CD14-positive monocyte (primary cell): ENCODE data around the gene RELN. TPM values are rescaled to one million over a fixed set of nuclear protein-coding genes. Genes with fewer than 3 reads are reported as not detected.

Experiments used
- DNase-seq, 3 donors: peaks; one replicate each; pipeline ENCODE4 v3.0.0-alpha.2; 2011 to 2022
- H2AFZ ChIP-seq: 2 replicates; pipeline ENCODE4 v1.6.0; 2012; ENCODE audit warnings: mild to moderate bottlenecking, low read depth, low read length, inconsistent platforms; ENCODE audit not compliant: insufficient read depth, poor library complexity, severe bottlenecking
- H3K27ac ChIP-seq, 2 donors: 1 replicate in 1 of 2; 2 replicates in 1 of 2; pipeline ENCODE4 v1.5.1; 2012 to 2013; ENCODE audit warnings: low read length in 2 of 2, control low read depth in 1 of 2, inconsistent platforms in 1 of 2, low read depth in 1 of 2, mild to moderate bottlenecking in 1 of 2
- H3K27me3 ChIP-seq, 2 donors: one replicate each; pipeline versions ENCODE4 v1.6.0 to v1.6.1; 2011 to 2013; ENCODE audit warnings: low read length in 2 of 2; ENCODE audit not compliant: control insufficient read depth in 2 of 2, insufficient read depth in 2 of 2
- H3K36me3 ChIP-seq, 2 donors: replicated peaks in 1 of 2; 1 replicate in 1 of 2; 2 replicates in 1 of 2; pipeline versions ENCODE4 v1.5.1 to v1.6.1; 2012 to 2013; ENCODE audit warnings: low read length in 2 of 2, control low read depth in 1 of 2, inconsistent platforms in 1 of 2, mild to moderate bottlenecking in 1 of 2; ENCODE audit not compliant: insufficient read depth in 2 of 2, control insufficient read depth in 1 of 2
- H3K4me1 ChIP-seq, 2 donors: 1 replicate in 1 of 2; 2 replicates in 1 of 2; pipeline versions ENCODE4 v1.5.1 to v1.6.1; 2012 to 2013; ENCODE audit warnings: low read length in 2 of 2, control low read depth in 1 of 2, inconsistent platforms in 1 of 2, mild to moderate bottlenecking in 1 of 2, moderate library complexity in 1 of 2; ENCODE audit not compliant: insufficient read depth in 2 of 2, control insufficient read depth in 1 of 2
- H3K4me2 ChIP-seq: replicated peaks from 2 replicates; pipeline ENCODE3; 2012; ENCODE audit warnings: low read length, moderate library complexity, mild to moderate bottlenecking; ENCODE audit not compliant: poor library complexity, severe bottlenecking; ENCODE audit errors: extremely low read depth
- H3K4me3 ChIP-seq, 3 experiments: fragments of 200-600 bp in 1 of 3; sonication (generic) in 1 of 3; replicated peaks in 1 of 3; 1 replicate in 2 of 3; 2 replicates in 1 of 3; pipeline ENCODE4 v1.5.1; 2011 to 2013; ENCODE audit warnings: low read length in 3 of 3, mild to moderate bottlenecking in 3 of 3, control low read depth in 2 of 3, low read depth in 2 of 3, inconsistent platforms in 1 of 3, moderate library complexity in 1 of 3
- H3K79me2 ChIP-seq: 2 replicates; pipeline ENCODE4 v1.6.0; 2012; ENCODE audit warnings: mild to moderate bottlenecking, control low read depth, inconsistent platforms, low read length, moderate library complexity; ENCODE audit not compliant: insufficient read depth
- H3K9ac ChIP-seq: 2 replicates; pipeline ENCODE4 v1.6.0; 2017; ENCODE audit warnings: low read length, mild to moderate bottlenecking; ENCODE audit not compliant: insufficient read depth, poor library complexity, severe bottlenecking
- H3K9me3 ChIP-seq, 2 donors: replicated peaks in 1 of 2; 1 replicate in 1 of 2; 2 replicates in 1 of 2; pipeline versions ENCODE4 v1.5.1 to v1.6.1; 2012 to 2013; ENCODE audit warnings: low read length in 2 of 2, control low read depth in 1 of 2; ENCODE audit not compliant: control insufficient read depth in 1 of 2, insufficient read depth in 1 of 2
- H4K20me1 ChIP-seq: 2 replicates; pipeline ENCODE4 v1.6.0; 2012; ENCODE audit warnings: mild to moderate bottlenecking, low read length, control low read depth, moderate library complexity; ENCODE audit not compliant: insufficient read depth
- H3K27ac Mint-ChIP-seq, 7 donors: one replicate each; pipeline ENCODE4 v1.8.0; 2020; ENCODE audit warnings: mild to moderate bottlenecking in 7 of 7, mixed read lengths in 7 of 7, moderate library complexity in 6 of 7, inconsistent platforms in 2 of 7
- H3K27me3 Mint-ChIP-seq, 3 donors: one replicate each; pipeline ENCODE4 v1.8.0; 2021 to 2022; ENCODE audit warnings: low read depth in 3 of 3, mild to moderate bottlenecking in 3 of 3, mixed read lengths in 3 of 3, moderate library complexity in 3 of 3, inconsistent platforms in 1 of 3
- H3K36me3 Mint-ChIP-seq, 2 donors: one replicate each; pipeline ENCODE4 v1.8.0; 2020; ENCODE audit warnings: mixed read lengths in 2 of 2, inconsistent platforms in 1 of 2, mild to moderate bottlenecking in 1 of 2
- H3K4me1 Mint-ChIP-seq: one replicate; pipeline ENCODE4 v1.8.0; 2020; ENCODE audit warnings: mild to moderate bottlenecking, mixed read lengths
- H3K4me3 Mint-ChIP-seq, 2 donors: one replicate each; pipeline ENCODE4 v1.8.0; 2020; ENCODE audit warnings: mild to moderate bottlenecking in 2 of 2, mixed read lengths in 2 of 2, moderate library complexity in 1 of 2
- H3K9me3 Mint-ChIP-seq, 7 donors: one replicate each; pipeline ENCODE4 v1.8.0; 2020 to 2022; ENCODE audit warnings: mixed read lengths in 7 of 7, mild to moderate bottlenecking in 6 of 7, moderate library complexity in 6 of 7, inconsistent platforms in 2 of 7
- CTCF ChIP-seq: fragments of 200-600 bp; IDR thresholded peaks from one replicate; pipeline ENCODE4 v1.8.0; 2022; ENCODE audit warnings: antibody characterized with exemption, mild to moderate bottlenecking
- WGBS: methylation state at CpG from one replicate; pipeline ENCODE4 v1.1.5; 2013; ENCODE audit warnings: missing lambda C conversion rate; ENCODE audit not compliant: insufficient coverage; 5-methylcytosine and 5-hydroxymethylcytosine counted together
- intact Hi-C, 2 donors: fragments of 100-400 bp; cut with micrococcal nuclease; formaldehyde crosslinking; loops; one replicate each; pipeline versions ENCODE4 v1.15.0 to v1.15.1; 2023
- polyA plus RNA-seq, 3 donors: library from polyadenylated mRNA; depleted of rRNA in 1 of 3; unstranded in 2 of 3; stranded (reverse) in 1 of 3; fragments of 300-500 nt in 2 of 3; fragments of >200 nt in 1 of 3; fragmentation: Illumina TruSeq in 2 of 3; gene quantifications; 1 replicate in 2 of 3; 2 replicates in 1 of 3; pipeline ENCODE4 v1.2.3, GENCODE V29; 2012 to 2021

RELN gene
- polyA plus RNA-seq, 3 donors = not detected

- Histone ChIP-seq H4K20me1 (no peaks in the 10 kb centered on the region), H3K27ac (no peak overlapping the region), H3K27me3 (no peaks in the 10 kb centered on the region), H3K4me3 (no peak overlapping the region), H3K4me2 (no peak overlapping the region), H3K9me3 (no peaks in the 10 kb centered on the region), H3K36me3 (no peaks in the 10 kb centered on the region), H3K4me1 (no peaks in the 10 kb centered on the region), H3K79me2 (no peaks in the 10 kb centered on the region), H3K9ac (no peak overlapping the region), H2AFZ (no peak overlapping the region)
- Mint-ChIP-seq H3K27ac (no peak overlapping the region), H3K4me1 (no peaks in the 10 kb centered on the region), H3K27me3 (no peaks in the 10 kb centered on the region), H3K36me3 (no peaks in the 10 kb centered on the region), H3K9me3 (peaks cover 0 to 3% (median 0%) of the 10 kb centered on the region in 7 donors), H3K4me3 (no peak overlapping the region)
- no peak for TF ChIP-seq CTCF
- intact Hi-C loops = no loop called here
- 83% methylated on average over 6 of the region's 8 CpGs for WGBS
- no peak for DNase-seq
These were observed 238.1 kb downstream of the RELN start for GRCh38 chr7:103751311-103751880.

DNA sequence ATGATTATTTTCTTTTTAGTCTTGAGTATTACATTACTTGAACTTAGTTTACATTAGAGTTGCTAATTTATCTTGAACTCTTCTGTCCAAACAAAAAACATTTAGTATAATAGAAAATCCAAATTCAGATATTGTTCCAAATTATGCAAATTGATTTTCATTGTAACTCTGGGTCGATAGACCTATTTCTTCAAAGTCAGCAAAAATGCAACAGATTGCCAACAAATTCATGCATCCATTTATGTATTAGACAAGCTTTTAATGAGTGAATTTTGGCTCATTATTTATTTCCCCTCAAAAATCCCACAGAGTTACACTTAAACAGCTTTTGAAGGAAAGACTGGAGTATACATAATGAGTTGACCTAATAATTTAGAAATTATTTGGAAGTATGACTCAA is 240.8 kb downstream of the RELN start:
- Histone ChIP-seq H3K79me2 (no peaks in the 10 kb centered on the region), H3K9ac (no peak overlapping the region), H3K4me2 (no peak overlapping the region), H2AFZ (no peak overlapping the region), H3K27ac (no peak overlapping the region), H3K36me3 (no peaks in the 10 kb centered on the region), H3K9me3 (no peaks in the 10 kb centered on the region), H3K27me3 (no peaks in the 10 kb centered on the region), H3K4me3 (no peak overlapping the region), H3K4me1 (no peaks in the 10 kb centered on the region), H4K20me1 (no peaks in the 10 kb centered on the region)
- WGBS = no CpG with 5 or more reads among the region's 1 CpG
- Mint-ChIP-seq H3K27ac (no peak overlapping the region), H3K4me3 (no peak overlapping the region), H3K36me3 (no peaks in the 10 kb centered on the region), H3K9me3 (peaks cover 0 to 4% (median 0%) of the 10 kb centered on the region in 7 donors), H3K4me1 (no peaks in the 10 kb centered on the region), H3K27me3 (no peaks in the 10 kb centered on the region)
- intact Hi-C loops = no loop called here
- no peak for DNase-seq
- no peak for TF ChIP-seq CTCF
